Endodermal cell (in vitro differentiated cells): ENCODE data around the gene TEX44. TPM values are rescaled to one million over a fixed set of nuclear protein-coding genes. Genes with fewer than 3 reads are reported as not detected.

Source experiments
- DNase-seq: peaks from one replicate; pipeline ENCODE4 v3.0.0-alpha.2; 2017
- H3K27ac ChIP-seq: 2 replicates; pipeline ENCODE4 v1.5.1; 2013; ENCODE audit warnings: mild to moderate bottlenecking, low read depth, low read length, moderate library complexity
- H3K27me3 ChIP-seq: 2 replicates; pipeline ENCODE4 v1.6.1; 2013; ENCODE audit warnings: mild to moderate bottlenecking, low read length, moderate library complexity; ENCODE audit not compliant: insufficient read depth, control insufficient read depth, poor library complexity, severe bottlenecking
- H3K36me3 ChIP-seq: 2 replicates; pipeline ENCODE4 v1.7.0; 2013; ENCODE audit warnings: mild to moderate bottlenecking, low read length, moderate library complexity; ENCODE audit not compliant: control insufficient read depth, insufficient read depth
- H3K4me1 ChIP-seq: one replicate; pipeline ENCODE4 v1.7.0; 2013; ENCODE audit warnings: low read length; ENCODE audit not compliant: control insufficient read depth, insufficient read depth
- H3K4me3 ChIP-seq: 2 replicates; pipeline ENCODE4 v1.5.1; 2013; ENCODE audit warnings: mild to moderate bottlenecking, low read length, moderate library complexity
- H3K9ac ChIP-seq: 2 replicates; pipeline ENCODE4 v1.6.1; 2013; ENCODE audit warnings: mild to moderate bottlenecking, low read length, moderate library complexity; ENCODE audit not compliant: poor library complexity, severe bottlenecking; ENCODE audit errors: extremely low read depth
- H3K9me3 ChIP-seq: 2 replicates; pipeline ENCODE4 v1.6.1; 2013; ENCODE audit warnings: mild to moderate bottlenecking, low read length, moderate library complexity; ENCODE audit not compliant: control insufficient read depth
- H3K27ac Mint-ChIP-seq: 2 replicates; pipeline ENCODE4 v1.8.0; 2020; ENCODE audit warnings: mixed read lengths
- H3K27me3 Mint-ChIP-seq: 2 replicates; pipeline ENCODE4 v1.8.0; 2021; ENCODE audit warnings: mild to moderate bottlenecking, mixed read lengths; ENCODE audit not compliant: insufficient read depth
- H3K36me3 Mint-ChIP-seq: 2 replicates; pipeline ENCODE4 v1.8.0; 2020; ENCODE audit warnings: low read depth, mixed read lengths
- H3K4me1 Mint-ChIP-seq: 2 replicates; pipeline ENCODE4 v1.8.0; 2020; ENCODE audit warnings: mixed read lengths
- H3K4me3 Mint-ChIP-seq: 2 replicates; pipeline ENCODE4 v1.8.0; 2020; ENCODE audit warnings: mild to moderate bottlenecking, moderate library complexity, mixed read lengths
- H3K9me3 Mint-ChIP-seq: 2 replicates; pipeline ENCODE4 v1.8.0; 2020; ENCODE audit warnings: mild to moderate bottlenecking, mixed read lengths
- WGBS, 2 experiments: methylation state at CpG; one replicate each; pipeline versions ENCODE4 v1.1.5 to v1.1.7; 2013; ENCODE audit warnings: missing lambda C conversion rate in 2 of 2, mixed read lengths in 1 of 2; ENCODE audit not compliant: insufficient coverage in 1 of 2, insufficient read length in 1 of 2; 5-methylcytosine and 5-hydroxymethylcytosine counted together
- total RNA-seq, 2 donors: library from RNA; stranded (reverse); fragmentation: NEBNext Ultra II Directional in 1 of 2; extraction: Animal tissue kit (Norgen Biotek cat#: 25700) in 1 of 2; gene quantifications; 2 replicates in 1 of 2; 3 replicates in 1 of 2; pipeline ENCODE4 v1.2.1, GENCODE V29; 2021
- TF ChIP-seq, protein P1 (sequence below): fragments of 200-600 bp; sonication (generic); conservative IDR thresholded peaks from 2 replicates; pipeline ENCODE4 v1.5.0; 2021; ENCODE audit warnings: antibody characterized with exemption, mild to moderate bottlenecking

TEX44 gene
- total RNA-seq, 2 donors from 2014 or later = not detected

DNA sequence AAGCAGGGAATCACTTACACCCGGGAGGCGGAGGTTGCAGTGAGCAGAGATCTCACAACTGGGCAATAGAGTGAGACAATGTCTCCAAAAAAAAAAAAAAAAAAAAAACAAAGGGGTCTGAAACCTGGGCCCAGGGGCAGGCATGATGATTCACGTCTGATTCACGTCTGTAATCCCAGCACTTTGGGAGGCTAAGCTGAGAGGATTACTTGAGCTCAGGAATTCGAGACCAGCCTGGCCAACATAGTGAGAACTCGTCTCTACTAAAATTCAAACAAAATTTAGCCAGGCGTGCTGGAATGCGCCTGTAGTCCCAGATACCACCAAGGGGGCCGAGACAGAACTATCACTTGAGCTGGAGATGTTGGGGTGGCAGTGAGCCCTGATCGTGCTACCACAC lies 30.3 kb downstream of the TEX44 start:
- H3K4me3 Mint-ChIP-seq = no peak overlapping the region
- H3K27ac ChIP-seq = no peak overlapping the region
- H3K27ac Mint-ChIP-seq = no peak overlapping the region

DNA sequence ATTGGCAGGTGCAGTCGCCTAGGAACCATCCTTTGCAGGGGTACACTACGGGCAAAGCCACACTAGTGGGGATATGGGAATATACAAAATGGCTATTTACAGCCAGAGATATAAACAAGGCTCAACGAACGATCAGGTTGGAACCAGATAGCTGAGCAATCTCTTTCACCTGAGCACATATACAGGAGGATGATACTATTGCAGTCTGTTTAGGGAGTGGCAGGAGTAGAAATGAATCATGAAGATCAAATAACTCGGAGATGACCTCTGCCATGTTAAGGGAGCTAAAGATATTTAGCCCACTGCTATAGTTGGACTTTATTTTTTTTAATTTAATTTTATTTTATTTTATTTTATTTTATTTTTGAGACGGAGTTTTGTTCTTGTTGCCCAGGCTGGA lies 33.8 kb downstream of the TEX44 start:
- no peaks in the 10 kb centered on the region for H3K9me3 ChIP-seq
- Mint-ChIP-seq H3K36me3 (no peaks in the 10 kb centered on the region), H3K27ac (no peak overlapping the region), H3K27me3 (no peaks in the 10 kb centered on the region), H3K9me3 (no peaks in the 10 kb centered on the region), H3K4me3 (no peak overlapping the region), H3K4me1 (peaks cover 9% of the 10 kb centered on the region)
- H3K4me3 ChIP-seq = no peak overlapping the region
- no peaks in the 10 kb centered on the region for H3K27me3 ChIP-seq
- H3K4me1 ChIP-seq = no peaks in the 10 kb centered on the region
- 88 to 100% methylated on average over 3 to 6 of the region's 6 CpGs for WGBS, 2 experiments
- no peak overlapping the region for H3K27ac ChIP-seq
- H3K36me3 ChIP-seq = no peaks in the 10 kb centered on the region
- TF ChIP-seq, protein P1, sequence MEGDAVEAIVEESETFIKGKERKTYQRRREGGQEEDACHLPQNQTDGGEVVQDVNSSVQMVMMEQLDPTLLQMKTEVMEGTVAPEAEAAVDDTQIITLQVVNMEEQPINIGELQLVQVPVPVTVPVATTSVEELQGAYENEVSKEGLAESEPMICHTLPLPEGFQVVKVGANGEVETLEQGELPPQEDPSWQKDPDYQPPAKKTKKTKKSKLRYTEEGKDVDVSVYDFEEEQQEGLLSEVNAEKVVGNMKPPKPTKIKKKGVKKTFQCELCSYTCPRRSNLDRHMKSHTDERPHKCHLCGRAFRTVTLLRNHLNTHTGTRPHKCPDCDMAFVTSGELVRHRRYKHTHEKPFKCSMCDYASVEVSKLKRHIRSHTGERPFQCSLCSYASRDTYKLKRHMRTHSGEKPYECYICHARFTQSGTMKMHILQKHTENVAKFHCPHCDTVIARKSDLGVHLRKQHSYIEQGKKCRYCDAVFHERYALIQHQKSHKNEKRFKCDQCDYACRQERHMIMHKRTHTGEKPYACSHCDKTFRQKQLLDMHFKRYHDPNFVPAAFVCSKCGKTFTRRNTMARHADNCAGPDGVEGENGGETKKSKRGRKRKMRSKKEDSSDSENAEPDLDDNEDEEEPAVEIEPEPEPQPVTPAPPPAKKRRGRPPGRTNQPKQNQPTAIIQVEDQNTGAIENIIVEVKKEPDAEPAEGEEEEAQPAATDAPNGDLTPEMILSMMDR = no peak
- no peak overlapping the region for H3K9ac ChIP-seq
- no peak for DNase-seq

More for the DNA sequence above, 30.3 kb downstream of the TEX44 start:
- WGBS, 2 experiments = 92 to 95% methylated on average over 9 to 10 of the region's 10 CpGs
- peaks cover 24% of the 10 kb centered on the region for H3K4me1 Mint-ChIP-seq
- no peaks in the 10 kb centered on the region for H3K27me3 Mint-ChIP-seq
- TF ChIP-seq, protein P1 = no peak
- Histone ChIP-seq H3K27me3 (no peaks in the 10 kb centered on the region), H3K4me3 (no peak overlapping the region), H3K4me1 (no peaks in the 10 kb centered on the region), H3K36me3 (no peaks in the 10 kb centered on the region), H3K9me3 (no peaks in the 10 kb centered on the region), H3K9ac (no peak overlapping the region)
- no peaks in the 10 kb centered on the region for H3K36me3 Mint-ChIP-seq
- no peaks in the 10 kb centered on the region for H3K9me3 Mint-ChIP-seq
- no peak for DNase-seq

DNA sequence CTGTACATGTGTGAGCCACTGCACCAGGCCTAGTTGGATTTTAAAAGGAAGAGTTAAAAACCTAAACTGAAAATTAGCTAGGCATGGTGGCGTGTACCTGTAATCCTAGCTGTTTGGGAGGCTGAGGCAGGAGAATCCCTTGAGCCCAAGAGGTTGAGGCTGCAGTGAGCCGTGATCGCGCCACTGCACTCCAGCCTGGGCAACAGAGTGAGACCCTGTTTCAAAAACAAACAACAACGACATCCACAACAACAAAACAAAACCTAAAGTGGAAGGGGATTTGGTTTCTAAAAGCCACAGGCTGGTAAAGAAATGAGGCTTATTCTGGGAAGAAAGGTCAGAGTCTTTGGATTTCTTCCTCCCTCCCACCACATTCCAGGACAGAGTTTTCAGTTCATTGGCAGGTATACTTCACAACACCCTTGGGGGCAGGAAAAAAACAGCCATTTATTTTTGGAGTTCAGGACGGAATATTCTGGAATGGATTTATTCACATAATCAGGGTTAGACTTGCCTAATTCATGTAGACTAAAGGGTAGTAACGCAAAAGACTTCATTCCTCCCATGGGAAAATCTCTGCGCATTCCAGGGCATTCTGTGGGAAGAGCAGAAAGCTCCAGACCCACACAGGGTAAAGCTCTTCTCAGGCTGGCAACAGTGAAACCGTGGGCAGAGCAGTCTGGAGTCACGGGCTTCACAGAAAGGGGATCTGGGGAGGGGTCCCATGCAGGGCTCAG lies 34.9 kb downstream of the TEX44 start:
- no peak for DNase-seq
- WGBS, 2 experiments = 84 to 92% methylated on average over 6 to 10 of the region's 10 CpGs
- no peak overlapping the region for H3K4me3 ChIP-seq
- no peaks in the 10 kb centered on the region for H3K27me3 ChIP-seq
- no peaks in the 10 kb centered on the region for H3K9me3 Mint-ChIP-seq
- H3K36me3 ChIP-seq = no peaks in the 10 kb centered on the region
- H3K27ac Mint-ChIP-seq = no peak overlapping the region
- no peak overlapping the region for H3K27ac ChIP-seq
- H3K4me1 ChIP-seq = no peaks in the 10 kb centered on the region
- TF ChIP-seq, protein P1 = no peak
- H3K9ac ChIP-seq = no peak overlapping the region
- H3K36me3 Mint-ChIP-seq = no peaks in the 10 kb centered on the region
- H3K27me3 Mint-ChIP-seq = no peaks in the 10 kb centered on the region
- no peak overlapping the region for H3K4me3 Mint-ChIP-seq
- H3K4me1 Mint-ChIP-seq = peaks cover 5% of the 10 kb centered on the region
- H3K9me3 ChIP-seq = no peaks in the 10 kb centered on the region
